ENCODE measurements around the gene RAB14.

RAB14 gene

GRCh38 chr9:121230256-121230655 lies 28.6 kb upstream of the RAB14 start:
- TF ChIP-seq GATA3 (IDR thresholded peaks at IDR 0.05; ENCODE audit: low read depth, low read length) (no peak), GATA2 (IDR thresholded peaks at IDR 0.05; ENCODE audit: low read depth, low read length) (no peak)

DNA sequence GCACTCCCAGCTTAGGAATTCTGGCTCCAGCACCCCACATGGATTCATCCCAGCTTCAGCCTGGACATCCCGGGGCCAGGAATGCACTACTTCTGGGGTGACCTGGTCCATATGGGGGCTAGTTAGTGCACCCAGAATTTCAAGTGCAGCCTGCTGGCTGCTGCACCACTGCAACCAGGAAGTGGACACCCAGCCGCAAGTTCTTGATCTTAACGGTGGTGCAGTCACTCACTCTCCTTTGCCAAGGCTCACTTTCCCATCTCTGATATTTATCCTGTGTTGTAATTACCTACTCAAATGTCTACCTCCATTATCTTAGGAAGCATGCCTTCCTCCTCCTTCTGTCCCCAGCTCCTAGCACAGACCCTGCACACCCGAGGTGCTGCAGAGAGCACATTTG lies 26.2 kb upstream of the RAB14 start:
- TF ChIP-seq GATA2 (IDR thresholded peaks at IDR 0.05; ENCODE audit: low read depth, low read length) (no peak), GATA3 (IDR thresholded peaks at IDR 0.05; ENCODE audit: low read depth, low read length) (no peak)

DNA sequence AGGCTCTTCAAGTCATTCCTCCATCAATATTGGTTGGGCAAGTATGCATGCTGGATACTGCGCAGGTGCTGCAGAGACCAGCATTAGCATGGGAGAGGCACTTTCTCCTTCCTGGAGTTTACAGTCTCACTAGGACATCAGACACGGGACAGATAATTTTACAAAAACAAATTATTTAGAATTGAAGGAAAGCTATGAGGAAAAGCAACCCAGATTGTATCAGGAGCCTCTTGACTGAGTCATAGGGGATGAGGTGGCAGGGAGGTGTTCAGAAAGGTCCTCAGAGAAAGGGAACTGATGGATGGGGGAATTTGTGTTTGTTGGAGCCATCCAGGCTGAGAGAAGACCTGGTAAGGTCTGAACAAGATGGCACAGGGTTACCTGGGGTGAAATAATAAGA lies 24.5 kb upstream of the RAB14 start:
- TF ChIP-seq GATA2 (IDR thresholded peaks at IDR 0.05; ENCODE audit: low read depth, low read length): no peak
- TF ChIP-seq GATA3 (IDR thresholded peaks at IDR 0.05; ENCODE audit: low read depth, low read length): no peak

DNA sequence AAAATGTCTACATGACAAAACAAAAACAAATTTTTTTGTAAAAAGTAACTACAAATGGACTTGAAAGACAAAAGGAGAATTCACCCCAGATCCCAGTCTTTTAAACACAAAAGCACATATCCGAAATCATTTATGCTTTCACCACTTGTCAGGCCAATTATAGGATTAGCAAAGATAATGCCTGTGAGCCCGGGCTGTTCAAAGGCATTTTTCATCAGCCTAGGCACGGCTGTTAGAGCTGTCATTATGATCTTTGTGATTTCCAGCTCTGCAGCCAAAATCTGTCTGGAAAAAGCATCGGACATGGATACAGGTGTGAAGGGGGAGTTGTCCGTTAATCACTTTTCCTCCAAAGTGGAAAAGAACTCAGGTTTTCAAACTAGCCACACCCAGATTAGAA lies 23.6 kb upstream of the RAB14 start:
- TF ChIP-seq GATA2 (IDR thresholded peaks at IDR 0.05; ENCODE audit: low read depth, low read length): no peak
- TF ChIP-seq GATA3 (IDR thresholded peaks at IDR 0.05; ENCODE audit: low read depth, low read length): no peak

DNA sequence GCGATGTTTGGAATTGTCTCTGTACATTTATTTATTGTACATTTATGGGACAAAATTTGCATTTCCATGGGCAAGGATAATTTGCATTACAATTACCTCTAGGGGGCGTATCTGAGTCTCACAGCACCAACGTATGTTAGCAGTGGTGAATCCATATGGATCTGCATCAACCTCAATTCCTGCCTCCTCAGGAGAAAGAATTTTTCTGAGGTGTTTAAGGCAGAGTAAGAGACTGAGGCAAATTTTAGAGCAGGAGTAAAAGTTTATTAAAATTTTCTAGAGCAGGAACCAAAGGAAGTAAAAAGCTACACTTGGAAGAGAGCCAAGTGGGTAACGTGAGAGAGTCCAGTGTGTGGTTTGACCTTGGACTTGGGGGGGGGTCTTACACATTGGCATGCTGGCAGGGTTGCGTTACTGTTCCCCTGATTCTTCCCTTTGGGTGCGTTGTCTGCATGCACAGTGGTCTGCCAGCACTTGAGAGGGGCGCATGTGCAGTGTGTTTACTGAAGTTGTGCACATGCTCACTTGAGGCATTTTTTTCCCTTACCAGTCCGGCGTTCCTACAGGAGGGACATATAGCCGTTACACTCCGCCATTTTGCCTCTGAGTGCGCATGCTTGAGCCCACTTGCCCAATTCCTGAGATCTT lies 21.0 kb upstream of the RAB14 start:
- TF ChIP-seq GATA3 (IDR thresholded peaks at IDR 0.05; ENCODE audit: low read depth, low read length) (no peak), GATA2 (IDR thresholded peaks at IDR 0.05; ENCODE audit: low read depth, low read length) (no peak)

- TF ChIP-seq GATA2 (IDR thresholded peaks at IDR 0.05; ENCODE audit: low read depth, low read length) (no peak), GATA3 (IDR thresholded peaks at IDR 0.05; ENCODE audit: low read depth, low read length) (no peak)
Observed at GRCh38 chr9:121221664-121222055, 20.0 kb upstream of the RAB14 start.

GRCh38 chr9:121220996-121221663 lies 19.5 kb upstream of the RAB14 start:
- TF ChIP-seq GATA2 (IDR thresholded peaks at IDR 0.05; ENCODE audit: low read depth, low read length): no peak
- no peak for TF ChIP-seq GATA3 (IDR thresholded peaks at IDR 0.05; ENCODE audit: low read depth, low read length)

DNA sequence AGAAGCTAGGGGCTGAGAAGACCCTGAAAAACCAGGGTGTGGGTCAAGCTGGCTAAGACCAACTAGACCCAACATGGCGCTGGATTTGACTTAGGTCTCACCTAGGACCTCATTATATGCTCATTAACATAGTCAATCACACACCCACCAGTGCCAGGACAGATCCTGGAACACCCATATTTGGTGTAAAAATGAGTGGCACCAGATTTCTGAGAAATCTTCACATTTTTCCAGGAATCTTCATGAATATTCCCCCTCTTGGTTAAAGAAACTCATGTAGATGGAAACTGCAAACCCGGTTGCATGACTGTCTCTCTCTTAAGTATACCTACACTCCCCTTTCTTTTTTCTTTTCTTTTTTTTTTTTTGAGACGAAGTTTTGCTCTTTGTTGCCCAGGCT lies 17.9 kb upstream of the RAB14 start:
- TF ChIP-seq GATA3 (IDR thresholded peaks at IDR 0.05; ENCODE audit: low read depth, low read length) (no peak), GATA2 (IDR thresholded peaks at IDR 0.05; ENCODE audit: low read depth, low read length) (no peak)

DNA sequence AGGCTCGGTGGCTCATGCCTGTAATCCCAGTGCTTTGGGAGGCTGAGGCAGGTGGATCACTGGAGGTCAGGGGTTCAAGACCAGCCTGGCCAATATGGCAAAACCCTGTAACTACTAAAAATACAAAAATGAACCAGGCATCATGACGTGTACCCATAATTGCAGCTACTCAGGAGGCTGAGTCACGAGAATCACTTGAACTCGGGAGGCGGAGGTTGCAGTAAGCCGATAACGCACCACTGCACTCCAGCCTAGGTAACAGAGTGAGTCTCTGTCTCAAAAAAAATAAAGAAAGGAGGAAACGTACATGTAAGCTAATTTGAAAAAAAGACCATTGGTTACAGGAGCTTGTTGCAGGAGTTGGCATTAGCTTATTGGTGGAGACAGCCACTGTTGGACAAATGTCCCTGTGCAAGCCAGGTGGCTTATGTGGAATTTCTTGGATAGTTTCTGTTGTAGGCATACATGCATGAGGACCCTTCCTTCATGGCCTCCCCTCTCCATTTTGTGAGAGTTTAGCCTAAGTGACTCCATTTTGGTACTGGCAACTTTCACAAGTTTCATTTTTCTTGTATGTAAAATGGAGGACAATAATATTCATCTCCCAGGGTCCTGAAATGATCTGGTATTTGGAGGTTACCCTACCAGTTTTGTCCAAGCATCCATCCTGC lies 16.8 kb upstream of the RAB14 start:
- TF ChIP-seq GATA2 (IDR thresholded peaks at IDR 0.05; ENCODE audit: low read depth, low read length): no peak
- no peak for TF ChIP-seq GATA3 (IDR thresholded peaks at IDR 0.05; ENCODE audit: low read depth, low read length)

DNA sequence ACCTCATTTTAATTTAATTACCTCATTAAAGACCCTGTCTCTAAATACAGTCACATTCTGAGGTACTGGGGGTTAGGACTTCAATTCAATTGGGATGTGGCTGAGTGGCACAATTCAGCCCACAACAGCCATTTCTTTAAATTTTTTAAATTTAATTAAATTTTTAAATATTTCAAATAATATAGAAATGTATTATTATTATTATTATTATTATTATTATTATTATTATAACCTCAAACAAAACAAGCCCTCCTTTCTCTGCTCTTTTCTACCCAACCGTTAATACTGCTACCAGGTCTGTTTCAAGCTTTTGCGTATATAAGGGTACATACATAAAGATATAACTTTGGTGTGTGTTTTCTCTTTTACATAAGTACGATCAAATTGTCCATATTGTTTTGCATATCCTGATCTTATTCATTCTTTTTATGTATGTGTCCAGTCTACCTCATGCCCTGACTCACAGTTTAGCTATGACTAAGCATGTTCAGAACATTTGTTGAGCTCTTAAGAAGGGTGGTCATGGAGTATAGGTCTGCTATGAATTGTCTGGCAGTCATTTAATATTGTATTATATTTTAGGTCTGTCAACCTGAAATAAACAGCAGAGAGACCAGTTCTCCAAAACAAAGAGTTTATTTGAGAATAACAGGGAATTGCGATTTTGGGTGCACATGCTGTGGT lies 16.1 kb upstream of the RAB14 start:
- no peak for TF ChIP-seq GATA3 (IDR thresholded peaks at IDR 0.05; ENCODE audit: low read depth, low read length)
- TF ChIP-seq GATA2 (IDR thresholded peaks at IDR 0.05; ENCODE audit: low read depth, low read length): no peak

GRCh38 chr9:121216271-121216805 lies 14.7 kb upstream of the RAB14 start:
- TF ChIP-seq GATA2 (IDR thresholded peaks at IDR 0.05; ENCODE audit: low read depth, low read length) (no peak), GATA3 (IDR thresholded peaks at IDR 0.05; ENCODE audit: low read depth, low read length) (no peak)

GRCh38 chr9:121214005-121214404 lies 12.3 kb upstream of the RAB14 start:
- TF ChIP-seq GATA3 (IDR thresholded peaks at IDR 0.05; ENCODE audit: low read depth, low read length) (no peak), GATA2 (IDR thresholded peaks at IDR 0.05; ENCODE audit: low read depth, low read length) (no peak)

DNA sequence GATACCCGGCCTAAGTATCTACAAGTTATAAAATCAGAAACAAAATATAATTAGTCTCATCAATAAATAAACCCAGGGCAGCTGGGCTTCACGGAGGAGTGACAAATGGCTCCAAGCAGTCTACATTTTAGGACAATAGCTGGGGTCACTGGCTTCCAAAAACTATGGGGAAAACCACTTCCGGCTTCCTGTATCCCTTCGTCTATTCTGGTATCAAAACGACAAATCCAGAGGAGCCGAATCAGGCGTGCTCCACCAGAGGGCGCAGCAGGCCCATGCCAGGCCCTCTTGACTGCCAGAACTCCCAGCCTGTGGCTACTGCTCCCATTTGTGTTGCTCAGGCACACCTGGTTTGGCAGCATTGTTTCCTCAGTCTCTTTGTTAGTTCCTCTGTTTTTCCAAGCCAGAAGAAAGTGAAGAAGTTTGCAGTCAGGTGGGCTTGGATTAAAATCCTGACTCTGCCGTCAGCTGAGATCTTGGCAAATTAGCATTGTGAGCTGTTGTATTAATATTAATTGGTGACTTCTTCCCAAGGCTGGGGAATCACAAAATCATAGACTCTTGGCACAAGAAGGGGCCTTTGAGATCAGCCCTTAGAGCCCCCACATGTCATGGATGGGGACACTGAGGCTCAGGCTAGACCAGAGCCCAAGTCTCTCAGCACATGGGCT lies 11.6 kb upstream of the RAB14 start:
- TF ChIP-seq GATA2 (IDR thresholded peaks at IDR 0.05; ENCODE audit: low read depth, low read length) (no peak), GATA3 (IDR thresholded peaks at IDR 0.05; ENCODE audit: low read depth, low read length) (no peak)

DNA sequence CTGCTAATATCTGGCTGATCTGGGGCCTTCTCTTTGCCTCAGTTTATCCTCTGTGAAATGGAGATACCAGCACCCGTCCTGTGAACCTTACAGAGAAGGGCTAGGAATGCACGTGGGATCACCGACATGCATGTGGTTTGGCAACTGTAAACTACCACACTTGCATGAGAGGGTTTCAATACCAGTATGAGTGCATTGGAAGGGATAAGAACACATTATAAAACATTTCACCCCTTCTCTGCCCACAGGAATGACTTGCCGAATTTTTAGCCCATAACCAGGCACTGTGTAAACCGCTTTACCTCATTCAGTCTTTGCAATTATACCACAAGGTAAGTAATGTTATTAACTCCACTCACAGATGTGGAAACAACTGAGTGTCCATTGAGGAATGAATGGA lies 8.9 kb upstream of the RAB14 start:
- TF ChIP-seq GATA3 (IDR thresholded peaks at IDR 0.05; ENCODE audit: low read depth, low read length): no peak

All from SH-SY5Y (cell line).